ENCODE measurements around the gene CTSH. TPM values are rescaled to one million over a fixed set of nuclear protein-coding genes. Genes with fewer than 3 reads are reported as not detected.

CTSH gene
- total and polyA plus RNA-seq, 2 experiments from 2014 or later: 19.7 to 19.9 TPM

- TF ChIP-seq, protein P1, sequence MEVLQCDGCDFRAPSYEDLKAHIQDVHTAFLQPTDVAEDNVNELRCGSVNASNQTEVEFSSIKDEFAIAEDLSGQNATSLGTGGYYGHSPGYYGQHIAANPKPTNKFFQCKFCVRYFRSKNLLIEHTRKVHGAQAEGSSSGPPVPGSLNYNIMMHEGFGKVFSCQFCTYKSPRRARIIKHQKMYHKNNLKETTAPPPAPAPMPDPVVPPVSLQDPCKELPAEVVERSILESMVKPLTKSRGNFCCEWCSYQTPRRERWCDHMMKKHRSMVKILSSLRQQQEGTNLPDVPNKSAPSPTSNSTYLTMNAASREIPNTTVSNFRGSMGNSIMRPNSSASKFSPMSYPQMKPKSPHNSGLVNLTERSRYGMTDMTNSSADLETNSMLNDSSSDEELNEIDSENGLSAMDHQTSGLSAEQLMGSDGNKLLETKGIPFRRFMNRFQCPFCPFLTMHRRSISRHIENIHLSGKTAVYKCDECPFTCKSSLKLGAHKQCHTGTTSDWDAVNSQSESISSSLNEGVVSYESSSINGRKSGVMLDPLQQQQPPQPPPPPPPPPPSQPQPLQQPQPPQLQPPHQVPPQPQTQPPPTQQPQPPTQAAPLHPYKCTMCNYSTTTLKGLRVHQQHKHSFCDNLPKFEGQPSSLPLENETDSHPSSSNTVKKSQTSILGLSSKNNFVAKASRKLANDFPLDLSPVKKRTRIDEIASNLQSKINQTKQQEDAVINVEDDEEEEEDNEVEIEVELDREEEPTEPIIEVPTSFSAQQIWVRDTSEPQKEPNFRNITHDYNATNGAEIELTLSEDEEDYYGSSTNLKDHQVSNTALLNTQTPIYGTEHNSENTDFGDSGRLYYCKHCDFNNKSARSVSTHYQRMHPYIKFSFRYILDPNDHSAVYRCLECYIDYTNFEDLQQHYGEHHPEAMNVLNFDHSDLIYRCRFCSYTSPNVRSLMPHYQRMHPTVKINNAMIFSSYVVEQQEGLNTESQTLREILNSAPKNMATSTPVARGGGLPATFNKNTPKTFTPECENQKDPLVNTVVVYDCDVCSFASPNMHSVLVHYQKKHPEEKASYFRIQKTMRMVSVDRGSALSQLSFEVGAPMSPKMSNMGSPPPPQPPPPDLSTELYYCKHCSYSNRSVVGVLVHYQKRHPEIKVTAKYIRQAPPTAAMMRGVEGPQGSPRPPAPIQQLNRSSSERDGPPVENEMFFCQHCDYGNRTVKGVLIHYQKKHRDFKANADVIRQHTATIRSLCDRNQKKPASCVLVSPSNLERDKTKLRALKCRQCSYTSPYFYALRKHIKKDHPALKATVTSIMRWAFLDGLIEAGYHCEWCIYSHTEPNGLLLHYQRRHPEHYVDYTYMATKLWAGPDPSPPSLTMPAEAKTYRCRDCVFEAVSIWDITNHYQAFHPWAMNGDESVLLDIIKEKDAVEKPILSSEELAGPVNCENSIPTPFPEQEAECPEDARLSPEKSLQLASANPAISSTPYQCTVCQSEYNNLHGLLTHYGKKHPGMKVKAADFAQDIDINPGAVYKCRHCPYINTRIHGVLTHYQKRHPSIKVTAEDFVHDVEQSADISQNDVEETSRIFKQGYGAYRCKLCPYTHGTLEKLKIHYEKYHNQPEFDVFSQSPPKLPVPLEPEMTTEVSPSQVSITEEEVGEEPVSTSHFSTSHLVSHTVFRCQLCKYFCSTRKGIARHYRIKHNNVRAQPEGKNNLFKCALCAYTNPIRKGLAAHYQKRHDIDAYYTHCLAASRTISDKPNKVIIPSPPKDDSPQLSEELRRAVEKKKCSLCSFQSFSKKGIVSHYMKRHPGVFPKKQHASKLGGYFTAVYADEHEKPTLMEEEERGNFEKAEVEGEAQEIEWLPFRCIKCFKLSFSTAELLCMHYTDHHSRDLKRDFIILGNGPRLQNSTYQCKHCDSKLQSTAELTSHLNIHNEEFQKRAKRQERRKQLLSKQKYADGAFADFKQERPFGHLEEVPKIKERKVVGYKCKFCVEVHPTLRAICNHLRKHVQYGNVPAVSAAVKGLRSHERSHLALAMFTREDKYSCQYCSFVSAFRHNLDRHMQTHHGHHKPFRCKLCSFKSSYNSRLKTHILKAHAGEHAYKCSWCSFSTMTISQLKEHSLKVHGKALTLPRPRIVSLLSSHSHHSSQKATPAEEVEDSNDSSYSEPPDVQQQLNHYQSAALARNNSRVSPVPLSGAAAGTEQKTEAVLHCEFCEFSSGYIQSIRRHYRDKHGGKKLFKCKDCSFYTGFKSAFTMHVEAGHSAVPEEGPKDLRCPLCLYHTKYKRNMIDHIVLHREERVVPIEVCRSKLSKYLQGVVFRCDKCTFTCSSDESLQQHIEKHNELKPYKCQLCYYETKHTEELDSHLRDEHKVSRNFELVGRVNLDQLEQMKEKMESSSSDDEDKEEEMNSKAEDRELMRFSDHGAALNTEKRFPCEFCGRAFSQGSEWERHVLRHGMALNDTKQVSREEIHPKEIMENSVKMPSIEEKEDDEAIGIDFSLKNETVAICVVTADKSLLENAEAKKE (CRISPR knock-in tag; IDR thresholded peaks at IDR 0.05): no peak
- no peak for TF ChIP-seq POLR2AphosphoS5 (IDR thresholded peaks at IDR 0.05; ENCODE audit: low read depth)
Observed at GRCh38 chr15:78898540-78898939, 46.3 kb downstream of the CTSH start (continued).

DNA sequence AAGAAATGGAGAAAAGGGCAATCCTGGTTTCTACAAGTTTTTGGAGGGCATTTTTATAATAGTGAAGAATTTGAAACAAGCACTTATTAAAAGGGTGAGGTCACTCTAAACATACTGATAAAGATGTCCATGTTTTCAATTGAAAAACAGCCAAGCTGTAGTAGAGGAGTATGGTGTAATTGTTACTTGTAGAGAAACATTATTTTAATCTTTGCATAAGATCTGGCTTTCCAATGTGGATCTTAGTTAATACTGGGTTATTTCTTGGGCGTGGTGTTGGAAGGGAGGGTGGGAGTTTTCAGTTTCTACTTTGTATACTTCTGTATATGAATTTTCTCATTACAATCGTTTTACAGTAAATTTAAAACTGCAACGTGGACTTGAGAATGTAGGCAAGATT lies 49.4 kb downstream of the CTSH start:
- Histone ChIP-seq H3K79me2 (replicated peaks; ENCODE audit: insufficient read depth) (peaks cover 98% of the 10 kb centered on the region), H3K4me1 (ENCODE audit: insufficient read depth) (no peaks in the 10 kb centered on the region), H3K36me3 (ENCODE audit: insufficient read depth) (peaks cover 93% of the 10 kb centered on the region), H3K4me2 (no peak overlapping the region), H3K9me2 (ENCODE audit: insufficient read depth) (no peaks in the 10 kb centered on the region), H3K4me3 (no peak overlapping the region), H2AFZ (no peak overlapping the region), H3K27ac (ENCODE audit: low read depth) (no peak overlapping the region), H3F3A (replicated peaks; ENCODE audit: low read depth) (peaks cover 11% of the 10 kb centered on the region), H4K20me1 (replicated peaks; ENCODE audit: insufficient read depth) (peaks cover 57% of the 10 kb centered on the region), H3K27me3 (ENCODE audit: insufficient read depth) (no peaks in the 10 kb centered on the region)
- no peak overlapping the region for H3K4me3 Mint-ChIP-seq
- H3K4me1 Mint-ChIP-seq: no peaks in the 10 kb centered on the region; the same call in 2 of the 3 replicates
- no peak overlapping the region for H3K27ac Mint-ChIP-seq
- ATAC-seq (no peak), DNase-seq (ENCODE audit: low spot score) (no peak)
- H3K9me3 Mint-ChIP-seq: no peaks in the 10 kb centered on the region
- peaks cover 4% of the 10 kb centered on the region for H3K27me3 Mint-ChIP-seq (ENCODE audit: insufficient read depth, low read depth, poor library complexity)
- peaks cover 98% of the 10 kb centered on the region for H3K36me3 Mint-ChIP-seq (ENCODE audit: low read depth)
- no peak for TF ChIP-seq ZNF331 (CRISPR knock-in tag; IDR thresholded peaks at IDR 0.05; ENCODE audit: low read depth)
- no peak for TF ChIP-seq STAT1 (IDR thresholded peaks at IDR 0.05; ENCODE audit: unreplicated experiment)
- no peak for TF ChIP-seq EZH2phosphoT487 (IDR thresholded peaks at IDR 0.05; ENCODE audit: unreplicated experiment)
- no peak for TF ChIP-seq CTCF (conservative IDR thresholded peaks at IDR 0.05; ENCODE audit: low read depth in 2 of 2)
- no peak for TF ChIP-seq JUNB (IDR thresholded peaks at IDR 0.05; ENCODE audit: unreplicated experiment)
- no peak for TF ChIP-seq EZH2 (IDR thresholded peaks at IDR 0.05; ENCODE audit: low read depth, unreplicated experiment)
- TF ChIP-seq, protein P1 (CRISPR knock-in tag; IDR thresholded peaks at IDR 0.05): no peak
